Panc1 (cell line): ENCODE measurements around the gene OR52E6. TPM values are rescaled to one million over a fixed set of nuclear protein-coding genes. Genes with fewer than 3 reads are reported as not detected.

Experiments used
- ATAC-seq: fragments of 200-7000 bp; cut with Tn5 transposase; 2 replicates; pipeline ENCODE4 v1.9.1; 2020; ENCODE audit warnings: mild to moderate bottlenecking, moderate library complexity
- BruUV-seq: library from RNA; stranded (reverse); fragments of 400-500 nt; replicated peaks from 2 replicates; lab custom pipeline; 2021; lab: Mats Ljungman, UMichigan
- CTCF ChIA-PET: fragments of 300-600 bp; sonication (Branson Sonifier 250); formaldehyde crosslinking; loops from one replicate; lab custom pipeline; 2022; ENCODE audit warnings: antibody characterized with exemption; lab: Charles Lee
- POLR2A ChIA-PET: fragments of 300-600 bp; sonication (Branson Sonifier 250); formaldehyde crosslinking; loops from one replicate; lab custom pipeline; 2022; ENCODE audit warnings: antibody characterized with exemption; lab: Charles Lee
- DNase-seq: peaks from one replicate; pipeline ENCODE4 v3.0.0-alpha.2; 2010; ENCODE audit warnings: low read depth, low spot score
- H3K27ac ChIP-seq: 2 replicates; pipeline ENCODE4 v1.5.1; 2011; ENCODE audit warnings: mild to moderate bottlenecking, low read length, inconsistent platforms
- H3K27me3 ChIP-seq: fragments of 200-500 bp; sonication (Bioruptor generic); 2 replicates; pipeline ENCODE4 v1.6.0; 2014; ENCODE audit warnings: low read length, inconsistent platforms; ENCODE audit not compliant: control insufficient read depth, insufficient read depth
- H3K36me3 ChIP-seq: fragments of 200-500 bp; sonication (Bioruptor generic); 2 replicates; pipeline ENCODE4 v1.5.1; 2014; ENCODE audit warnings: inconsistent platforms, mild to moderate bottlenecking, low read length, moderate library complexity; ENCODE audit not compliant: control insufficient read depth, insufficient read depth
- H3K4me1 ChIP-seq: 2 replicates; pipeline ENCODE4 v1.5.1; 2011; ENCODE audit warnings: inconsistent platforms, mild to moderate bottlenecking, low read length, moderate library complexity; ENCODE audit not compliant: control insufficient read depth, insufficient read depth
- H3K4me3 ChIP-seq, 2 experiments: 2 replicates each; pipeline ENCODE4 v1.5.1; 2011 to 2012; ENCODE audit warnings: low read depth in 2 of 2, low read length in 2 of 2, mild to moderate bottlenecking in 2 of 2, inconsistent platforms in 1 of 2, moderate library complexity in 1 of 2
- H3K9me3 ChIP-seq: fragments of 200-500 bp; sonication (Bioruptor generic); 2 replicates; pipeline ENCODE4 v1.5.1; 2014; ENCODE audit warnings: low read depth, mild to moderate bottlenecking, inconsistent platforms, low read length, moderate library complexity; ENCODE audit not compliant: control insufficient read depth, insufficient read depth
- CTCF ChIP-seq: fragments of 450-650 bp; IDR thresholded peaks from 2 replicates; pipeline ENCODE4 v1.5.1; 2017; ENCODE audit warnings: mild to moderate bottlenecking
- POLR2AphosphoS5 ChIP-seq: IDR thresholded peaks from 2 replicates; pipeline ENCODE4 v1.6.1; 2012; ENCODE audit warnings: mild to moderate bottlenecking, low read depth, low read length, moderate library complexity
- REST ChIP-seq, 2 experiments: IDR thresholded peaks; 2 replicates each; pipeline ENCODE4 v1.6.1; 2011 to 2012; ENCODE audit warnings: low read depth in 2 of 2, control low read depth in 1 of 2, low read length in 1 of 2, mild to moderate bottlenecking in 1 of 2, moderate library complexity in 1 of 2; ENCODE audit not compliant: insufficient read depth in 1 of 2
- SIN3A ChIP-seq: IDR thresholded peaks from 2 replicates; pipeline ENCODE4 v1.6.1; 2012; ENCODE audit warnings: low read depth, mild to moderate bottlenecking, low read length, moderate library complexity, borderline replicate concordance; ENCODE audit not compliant: insufficient read depth
- TCF7L2 ChIP-seq: IDR thresholded peaks from 2 replicates; pipeline ENCODE4 v1.6.1; 2011; ENCODE audit warnings: mild to moderate bottlenecking, low read depth, low read length, inconsistent platforms
- in situ Hi-C: cut with HindIII; loops from 2 replicates; pipeline ENCODE4 v1.10.0; 2016; ENCODE audit warnings: low sequenced_read_pairs, low pct_unique_long_range_greater_than_20kb
- intact Hi-C: fragments of 100-400 bp; cut with micrococcal nuclease; formaldehyde crosslinking; loops from one replicate; pipeline ENCODE4 v1.10.0; 2022; ENCODE audit not compliant: unreplicated experiment
- total RNA-seq: library from RNA; stranded (reverse); gene quantifications from one replicate; pipeline ENCODE4 v1.2.1, GENCODE V29; 2021; ENCODE audit not compliant: unreplicated experiment

The OR52E6 gene
- total RNA-seq, 1 experiment from 2014 or later: not detected

GRCh38 chr11:5881756-5882155 lies 40.1 kb upstream of the OR52E6 start:
- no peaks in the 10 kb centered on the region for H3K36me3 ChIP-seq
- no peak for DNase-seq
- H3K4me1 ChIP-seq: no peaks in the 10 kb centered on the region
- no peak for ATAC-seq
- TF ChIP-seq POLR2AphosphoS5 (no peak), TCF7L2 (no peak), SIN3A (no peak), CTCF (no peak), REST (IDR thresholded peaks at IDR 0.05; ENCODE audit: insufficient read depth in 1 of 2, low read depth in 2 of 2, low read length in 1 of 2) (no peak)
- in situ Hi-C loops: no loop called here
- CTCF ChIA-PET: no interaction called here
- intact Hi-C loops: no loop called here
- POLR2A ChIA-PET: no interaction called here
- H3K9me3 ChIP-seq: no peaks in the 10 kb centered on the region
- H3K27me3 ChIP-seq: peaks cover 6% of the 10 kb centered on the region
- H3K27ac ChIP-seq: no peak overlapping the region
- BruUV-seq: no TSS peak
- no peak overlapping the region for H3K4me3 ChIP-seq

- H3K27me3 ChIP-seq: peaks cover 4% of the 10 kb centered on the region
- ChIA-PET POLR2A (no interaction called here), CTCF (no interaction called here)
- intact Hi-C loops (no loop called here), in situ Hi-C loops (no loop called here)
- no TSS peak for BruUV-seq
- no peak for DNase-seq
- no peaks in the 10 kb centered on the region; the same call in 1 of the 2 replicates for H3K9me3 ChIP-seq
- no peaks in the 10 kb centered on the region for H3K4me1 ChIP-seq
- no peaks in the 10 kb centered on the region for H3K36me3 ChIP-seq
- H3K4me3 ChIP-seq: no peak within 1 kb of the TSS
- no peak for ATAC-seq
- H3K27ac ChIP-seq: no peak within 1 kb of the TSS
- TF ChIP-seq SIN3A (no peak), POLR2AphosphoS5 (no peak), CTCF (no peak), TCF7L2 (no peak), REST (IDR thresholded peaks at IDR 0.05; ENCODE audit: insufficient read depth in 1 of 2, low read depth in 2 of 2, low read length in 1 of 2) (no peak)
Observed at GRCh38 chr11:5880329-5880728, 38.6 kb upstream of the OR52E6 start, which contains the start of gene OR52E4. OR52E4 (plus strand) TSS chr11:5880629; CDS start chr11:5884293, 3,664 bp downstream.
